Ishikawa (cell line): ENCODE measurements around the gene FERD3L.

Experiments
- CEBPB ChIP-seq: IDR thresholded peaks from 2 replicates; pipeline ENCODE4 v1.6.1; 2012
- EP300 ChIP-seq: IDR thresholded peaks from 2 replicates; pipeline ENCODE4 v1.6.1; 2012; ENCODE audit warnings: borderline replicate concordance
- FOXM1 ChIP-seq: IDR thresholded peaks from 2 replicates; pipeline ENCODE4 v1.6.1; 2012; ENCODE audit warnings: low read depth, borderline replicate concordance
- NFIC ChIP-seq: IDR thresholded peaks from 2 replicates; pipeline ENCODE4 v1.6.1; 2012
- RAD21 ChIP-seq: IDR thresholded peaks from 2 replicates; pipeline ENCODE4 v1.6.1; 2012; ENCODE audit warnings: low read depth
- REST ChIP-seq: IDR thresholded peaks from 2 replicates; pipeline ENCODE4 v1.6.1; 2012; ENCODE audit warnings: low read depth, mild to moderate bottlenecking
- TAF1 ChIP-seq: IDR thresholded peaks from 2 replicates; pipeline ENCODE4 v1.6.1; 2012; ENCODE audit warnings: low read depth, mild to moderate bottlenecking
- TCF12 ChIP-seq: IDR thresholded peaks from 2 replicates; pipeline ENCODE4 v1.6.1; 2012; ENCODE audit warnings: low read depth
- TEAD4 ChIP-seq: IDR thresholded peaks from 2 replicates; pipeline ENCODE4 v1.6.1; 2012
- YY1 ChIP-seq: IDR thresholded peaks from 2 replicates; pipeline ENCODE4 v1.6.1; 2012; ENCODE audit warnings: low read depth

- TF ChIP-seq TEAD4 = no peak
- no peak for TF ChIP-seq TAF1
- TF ChIP-seq RAD21 = peak; percentile 68
- TF ChIP-seq EP300 = no peak
- no peak for TF ChIP-seq NFIC
- TF ChIP-seq CEBPB = no peak
- TF ChIP-seq REST = no peak
- no peak for TF ChIP-seq TCF12
- TF ChIP-seq YY1 = no peak
- no peak for TF ChIP-seq FOXM1
Observed at GRCh38 chr7:19121977-19122588, 23.1 kb downstream of the FERD3L start.
